NCI-H446 (cell line): Measurements from ENCODE around the gene CASD1.

Experiments used
- DNase-seq, 2 experiments: peaks; one replicate each; lab custom pipeline; 2025; lab: John Stamatoyannopoulos, UW

Gene CASD1

DNA sequence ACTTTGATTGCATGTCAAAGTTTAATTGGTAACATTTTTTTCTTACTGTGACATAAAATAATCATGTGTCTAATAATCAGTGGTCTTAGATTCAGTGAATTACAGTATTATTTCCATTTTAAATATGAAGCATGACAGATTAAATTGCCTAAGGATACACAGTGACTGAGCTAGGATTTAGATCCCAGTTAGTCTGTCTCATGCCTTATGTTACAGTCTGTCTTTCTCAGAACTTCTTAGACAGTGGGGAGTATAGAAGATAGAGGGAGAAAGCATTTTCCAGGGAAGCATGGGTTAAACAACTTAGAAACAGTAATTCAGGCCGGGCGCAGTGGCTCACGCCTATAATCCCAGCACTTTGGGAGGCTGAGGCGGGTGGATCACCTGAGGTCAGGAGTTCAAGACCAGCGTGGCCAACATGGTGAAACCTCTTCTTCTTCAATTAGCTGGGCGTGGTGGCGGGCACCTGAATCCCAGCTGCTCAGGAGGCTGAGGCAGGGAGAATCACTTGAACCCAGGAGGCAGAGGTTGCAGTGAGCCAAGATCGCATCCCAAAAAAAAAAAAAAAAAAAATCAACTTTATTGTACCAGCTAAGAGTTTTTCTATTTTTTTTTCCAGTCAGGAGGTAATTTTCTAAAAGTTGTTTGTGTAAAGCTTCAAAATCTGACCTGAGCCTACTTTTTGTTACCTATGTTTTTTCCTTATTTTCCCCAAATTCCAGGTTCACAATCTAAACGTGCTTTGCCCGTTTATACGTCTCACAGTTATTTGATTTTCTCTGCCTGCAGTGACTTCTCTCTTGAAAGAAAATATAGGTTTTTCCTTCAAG lies 3.3 kb downstream of the CASD1 start:
- no peak for DNase-seq

DNA sequence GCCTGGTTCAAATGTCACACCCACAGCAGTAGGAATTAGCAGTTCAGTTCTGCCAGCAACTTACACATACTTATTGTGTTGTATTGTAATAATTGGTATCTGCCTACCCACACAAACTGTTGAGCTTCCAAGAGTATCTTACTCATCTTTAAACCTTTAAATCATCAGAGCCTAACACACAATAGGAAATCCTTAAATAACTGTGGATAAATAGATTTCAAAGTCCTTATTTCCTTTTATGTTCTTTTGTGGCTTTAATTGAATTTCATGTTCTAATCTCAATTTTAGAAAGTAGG lies 3.9 kb downstream of the CASD1 start:
- peak in 1 of 2 experiments; percentile 7 for DNase-seq

DNA sequence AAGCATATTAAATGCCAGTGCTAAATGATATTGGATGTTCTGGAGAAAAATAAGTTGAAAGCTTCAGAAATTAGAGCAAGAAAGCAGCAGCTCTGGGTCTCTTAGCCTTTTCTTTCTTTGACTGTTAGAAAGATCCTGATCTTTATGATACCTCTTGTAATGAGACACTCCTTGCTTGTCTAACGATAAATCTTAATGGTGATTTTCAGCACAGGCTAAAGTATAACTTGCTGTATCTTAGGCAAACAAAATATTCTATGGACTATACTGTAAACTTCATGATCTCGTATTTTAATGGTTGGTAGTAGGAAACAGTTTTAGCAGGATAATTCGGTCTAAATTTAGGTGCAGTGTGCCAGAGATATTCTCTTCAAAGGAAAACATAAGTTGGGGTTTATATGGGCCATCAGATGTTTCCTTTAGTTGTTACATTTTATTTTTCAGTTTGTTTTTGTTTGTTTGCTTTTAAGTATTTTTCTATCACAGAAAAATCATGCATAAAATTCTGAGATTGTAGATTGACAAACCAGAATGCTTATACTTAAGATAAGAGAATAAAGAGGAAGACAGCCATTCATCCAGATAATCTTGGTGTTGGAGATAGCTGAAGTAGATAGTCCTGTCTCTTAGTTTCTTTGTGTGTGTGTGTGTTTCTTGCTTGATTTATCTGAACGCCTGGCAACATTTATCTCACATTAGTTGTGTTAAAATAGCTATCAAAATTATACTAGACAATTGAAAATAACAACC lies 4.7 kb downstream of the CASD1 start:
- DNase-seq, result peak in 1 of 2 experiments; percentile 4

DNA sequence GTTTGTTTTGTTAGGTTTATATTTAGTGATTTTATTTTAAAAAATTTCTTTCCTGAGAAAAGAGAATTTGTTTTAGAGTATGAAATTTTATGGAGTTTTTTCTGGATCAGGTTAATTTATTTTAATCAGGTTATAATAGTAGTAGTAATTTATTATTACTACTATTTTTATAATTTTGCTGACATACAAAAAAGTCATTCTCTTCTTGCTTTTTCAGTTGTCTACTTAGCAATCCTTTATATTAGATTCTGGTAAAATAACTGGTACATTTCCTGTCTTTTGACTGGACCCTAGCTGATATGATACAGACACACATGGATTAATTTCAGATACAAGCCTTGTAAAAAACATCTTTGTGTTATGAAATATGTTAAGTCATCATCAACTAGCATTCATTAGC lies 5.3 kb downstream of the CASD1 start:
- DNase-seq, result no peak

DNA sequence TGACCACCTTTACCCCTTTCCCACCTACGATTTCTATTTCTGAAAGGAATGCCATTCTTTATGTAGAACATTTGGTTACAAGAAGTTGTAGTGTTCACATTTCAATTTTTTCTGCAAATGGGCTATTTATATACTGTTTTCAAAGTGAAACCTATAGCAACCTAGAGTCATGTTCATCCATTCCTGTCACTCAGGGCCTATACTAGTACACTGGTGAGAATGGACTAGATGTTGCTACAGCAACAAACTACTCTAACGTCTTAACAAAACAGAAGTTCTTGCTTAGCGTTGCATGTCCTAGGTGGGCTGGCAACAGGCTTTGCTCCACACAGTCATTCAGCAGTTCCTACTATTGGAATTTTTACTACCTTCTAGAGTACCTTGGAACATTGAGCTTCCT lies 16.3 kb downstream of the CASD1 start:
- no peak for DNase-seq

DNA sequence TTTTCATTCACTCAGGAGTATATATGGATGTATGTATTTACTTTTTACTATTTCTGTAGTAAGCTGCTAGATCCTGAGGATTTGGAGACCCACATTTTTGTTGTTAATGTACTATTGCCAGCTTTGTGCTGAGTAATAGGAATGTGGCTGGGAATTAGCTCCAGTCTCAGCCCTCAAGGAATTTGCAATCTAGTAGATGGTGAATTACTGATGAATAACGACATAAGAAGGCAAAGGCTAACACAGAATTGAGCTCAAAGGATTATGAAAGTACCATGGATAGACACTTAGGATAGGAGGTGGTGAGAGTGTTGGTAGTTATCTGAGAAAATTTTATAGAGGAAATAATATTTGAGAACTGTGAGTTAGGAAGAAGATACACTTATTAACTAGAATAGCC lies 19.9 kb downstream of the CASD1 start:
- no peak for DNase-seq

DNA sequence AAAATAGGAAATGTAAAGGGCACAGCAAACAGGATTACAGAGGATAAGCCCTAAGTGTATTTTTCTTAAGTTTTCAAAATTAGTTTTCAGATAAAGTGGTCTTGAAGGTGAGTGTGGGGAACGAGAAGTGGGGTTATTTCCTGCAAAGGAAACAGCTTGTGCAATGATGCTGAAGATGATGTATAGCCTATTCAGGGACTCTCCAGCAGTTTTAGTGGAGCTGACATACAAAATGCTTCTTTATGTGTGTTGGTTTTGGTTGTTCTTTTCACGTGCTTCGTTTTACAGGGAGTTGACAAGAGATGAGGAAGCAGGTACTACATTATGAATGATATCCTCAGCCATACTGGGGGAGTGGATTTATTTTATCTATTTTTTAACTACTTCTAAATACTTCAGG lies 20.5 kb downstream of the CASD1 start:
- no peak for DNase-seq

DNA sequence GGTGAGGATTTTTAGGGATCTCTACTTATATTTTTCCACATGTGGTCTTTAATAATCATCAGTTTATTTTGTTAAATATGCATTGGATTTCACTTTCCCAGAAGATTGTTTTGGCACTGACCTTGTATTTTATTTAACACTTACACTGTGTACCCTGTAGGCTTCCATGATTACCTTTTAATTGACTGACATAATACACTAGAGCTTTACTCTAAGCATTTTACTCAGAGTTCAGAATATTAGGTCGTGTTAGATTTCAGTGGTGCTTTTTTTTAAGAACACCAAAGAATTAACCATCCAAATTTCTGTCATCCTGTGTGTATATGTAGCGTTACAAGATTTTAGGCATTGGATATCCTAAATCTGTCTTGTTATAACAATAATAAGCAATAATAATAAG lies 23.1 kb downstream of the CASD1 start:
- DNase-seq, result no peak

DNA sequence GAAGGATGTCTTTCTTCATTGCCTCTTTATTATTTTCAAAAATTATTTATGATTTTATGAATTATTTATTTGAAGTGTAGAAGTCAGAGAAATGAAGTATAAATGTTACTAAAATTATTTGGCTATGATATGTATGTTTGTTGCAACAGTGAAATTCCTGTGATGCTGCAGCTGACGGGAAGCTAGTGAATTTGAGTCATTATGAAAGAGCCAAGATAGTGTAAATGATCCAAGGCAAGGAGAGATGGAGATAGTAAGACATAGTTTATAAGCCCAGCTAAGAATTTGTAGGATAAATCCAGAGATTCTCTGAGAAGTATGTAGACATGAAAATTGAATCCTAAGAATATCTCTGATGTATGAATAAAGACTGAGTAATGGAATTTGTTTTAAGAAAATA lies 30.8 kb downstream of the CASD1 start:
- no peak for DNase-seq

DNA sequence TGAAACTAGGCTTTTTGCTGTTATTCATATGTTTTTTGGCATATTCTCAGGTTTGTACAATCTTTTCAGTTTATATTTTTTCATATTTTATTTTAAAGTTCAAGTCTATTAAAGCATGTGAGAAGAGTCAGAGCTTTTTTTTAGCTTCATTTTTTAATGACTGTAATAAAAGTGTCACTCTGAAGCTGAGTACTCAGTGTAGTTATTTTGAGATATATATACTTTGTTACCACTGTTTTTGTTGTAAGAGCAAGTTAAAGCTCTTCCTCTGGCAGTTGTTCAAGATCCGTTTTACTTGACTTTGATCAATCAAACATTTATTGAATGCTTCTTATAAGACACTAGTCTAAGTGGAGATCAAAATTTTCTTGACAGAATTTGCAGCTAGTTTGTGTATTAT lies 37.5 kb downstream of the CASD1 start:
- DNase-seq, result no peak

DNA sequence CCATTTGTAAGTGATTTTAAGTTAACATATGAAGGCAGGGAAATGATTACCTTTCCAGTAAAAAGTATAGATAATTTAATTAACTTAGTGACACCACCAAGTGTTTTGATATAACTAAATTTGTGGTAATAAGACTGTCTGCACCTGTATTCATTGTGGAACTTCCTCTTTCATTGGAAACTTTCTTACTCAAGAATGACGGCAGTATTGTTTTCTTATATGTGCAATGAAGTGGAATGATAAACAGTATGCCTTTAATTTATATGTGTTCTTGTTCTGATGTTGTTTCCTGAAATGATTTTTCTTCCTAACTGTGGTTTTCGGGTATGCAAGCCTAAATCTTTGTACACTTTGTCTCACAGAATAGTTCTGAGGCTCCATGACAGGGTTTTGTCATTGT lies 46.4 kb downstream of the CASD1 start:
- no peak for DNase-seq

DNA sequence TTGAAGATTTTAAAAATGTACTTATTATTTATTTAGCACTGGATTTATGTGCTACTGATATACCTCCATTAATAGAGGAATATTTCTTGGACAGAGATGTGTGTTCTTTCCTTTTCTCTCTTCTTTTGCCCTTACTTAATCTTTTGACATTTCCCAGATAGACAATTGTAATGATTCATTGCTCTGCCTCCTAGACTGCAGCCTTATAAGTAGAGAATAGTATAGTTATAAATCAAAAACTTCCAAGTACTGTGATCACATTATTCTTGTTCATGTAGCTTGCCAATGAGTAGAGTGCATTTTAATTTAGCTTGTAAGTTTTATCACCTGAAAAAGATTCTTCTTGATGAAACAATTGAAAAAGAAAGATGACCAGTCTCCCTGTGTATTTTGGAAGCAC lies 47.6 kb downstream of the CASD1 start:
- no peak for DNase-seq

DNA sequence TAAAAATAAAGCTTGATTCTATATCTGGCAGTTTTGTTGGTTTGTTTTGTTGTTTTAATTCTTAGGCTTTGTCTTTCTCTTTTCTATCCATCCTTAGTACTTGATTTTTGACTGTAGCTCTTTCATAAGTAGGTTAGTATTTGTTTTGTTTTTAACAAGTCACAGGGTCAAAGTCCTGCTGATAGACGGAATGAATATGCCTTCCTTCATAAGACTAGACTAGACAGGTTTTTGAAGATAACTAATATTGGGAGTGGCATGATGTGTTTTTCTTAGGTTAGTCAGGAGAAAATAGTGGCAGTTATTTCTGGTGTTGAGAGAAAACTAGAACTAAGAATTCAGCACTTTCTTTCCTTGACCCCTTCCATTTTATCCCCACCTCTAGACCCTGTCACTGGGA lies 50.4 kb downstream of the CASD1 start:
- DNase-seq, result no peak

DNA sequence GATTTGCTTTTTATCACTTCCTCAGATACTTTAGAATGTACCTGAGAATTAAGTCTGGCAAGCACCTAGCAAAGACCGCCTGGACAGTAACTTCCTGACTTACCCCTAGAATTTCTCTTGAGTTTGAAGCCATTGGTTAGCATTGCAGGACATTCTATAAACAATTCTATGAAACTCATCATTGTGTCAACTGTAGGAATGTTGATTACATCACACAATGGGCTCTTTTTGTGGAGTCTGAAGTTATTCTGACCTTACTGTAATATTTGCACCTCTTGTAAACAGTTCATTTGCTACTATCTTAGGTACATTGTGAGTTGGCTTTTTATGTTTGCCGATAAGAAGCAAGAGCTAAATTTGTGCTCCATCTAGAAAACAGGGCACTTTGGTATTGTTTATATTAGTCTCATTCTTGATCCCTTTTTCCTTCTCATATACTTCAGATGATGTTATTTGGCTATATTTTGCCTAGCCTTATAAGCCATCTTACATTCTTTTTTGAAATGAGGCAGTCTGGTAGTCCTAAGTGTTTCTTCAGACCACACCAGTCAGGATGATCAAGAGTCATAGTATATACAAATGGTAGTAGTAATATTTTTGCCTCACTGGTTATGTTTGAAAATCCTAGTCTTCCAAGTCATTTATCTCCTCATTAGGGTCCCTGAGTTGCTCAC lies 52.4 kb downstream of the CASD1 start:
- no peak for DNase-seq

DNA sequence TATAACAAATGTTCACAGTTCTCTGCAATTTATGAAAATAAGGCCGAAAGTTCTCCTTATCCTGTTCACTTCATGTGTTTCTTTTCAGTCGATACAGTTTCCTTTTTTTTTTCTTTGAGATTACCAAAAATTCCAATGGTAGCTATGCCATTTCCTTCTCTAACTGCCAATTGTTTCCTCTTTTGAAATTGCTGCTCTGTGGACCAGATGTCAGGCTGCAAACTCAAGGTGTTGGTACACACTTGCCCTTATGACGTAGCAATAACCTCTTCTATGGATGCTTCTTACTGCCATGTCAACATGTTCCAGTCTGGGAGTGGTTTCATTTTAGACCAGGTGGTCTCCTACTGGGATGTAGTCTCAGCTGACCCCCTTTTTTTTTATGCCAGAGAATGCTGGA lies 52.9 kb downstream of the CASD1 start:
- no peak for DNase-seq

DNA sequence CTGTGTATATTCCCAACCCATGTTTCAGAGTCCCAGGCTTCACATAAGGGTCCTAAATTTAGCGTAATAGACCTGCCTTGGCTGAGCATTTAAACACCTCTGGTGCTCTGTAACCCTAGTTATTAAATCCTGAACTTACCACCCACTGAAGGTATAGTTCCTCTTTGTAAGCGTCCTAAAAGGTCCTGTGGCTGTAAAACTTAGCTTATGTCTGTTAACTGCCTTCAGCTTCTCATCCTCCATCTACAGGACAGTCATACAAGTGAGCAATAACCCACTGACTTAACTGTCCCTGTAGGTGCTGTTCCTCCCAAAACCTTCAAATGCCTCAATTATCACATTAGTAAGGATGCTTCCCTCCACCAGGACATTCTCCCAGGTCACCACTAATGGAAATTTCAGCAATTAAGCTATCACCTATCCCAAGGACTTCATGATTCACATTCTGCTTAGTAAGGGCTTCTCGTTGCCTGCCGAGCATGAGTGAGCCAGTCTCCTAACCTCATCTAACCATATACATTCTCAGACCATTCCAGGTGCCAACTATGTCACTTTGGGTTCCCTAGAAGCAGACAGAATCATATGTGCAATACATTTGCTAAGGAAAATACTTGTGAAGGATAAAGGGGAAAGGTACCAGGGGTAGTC lies 55.8 kb downstream of the CASD1 start:
- no peak for DNase-seq

DNA sequence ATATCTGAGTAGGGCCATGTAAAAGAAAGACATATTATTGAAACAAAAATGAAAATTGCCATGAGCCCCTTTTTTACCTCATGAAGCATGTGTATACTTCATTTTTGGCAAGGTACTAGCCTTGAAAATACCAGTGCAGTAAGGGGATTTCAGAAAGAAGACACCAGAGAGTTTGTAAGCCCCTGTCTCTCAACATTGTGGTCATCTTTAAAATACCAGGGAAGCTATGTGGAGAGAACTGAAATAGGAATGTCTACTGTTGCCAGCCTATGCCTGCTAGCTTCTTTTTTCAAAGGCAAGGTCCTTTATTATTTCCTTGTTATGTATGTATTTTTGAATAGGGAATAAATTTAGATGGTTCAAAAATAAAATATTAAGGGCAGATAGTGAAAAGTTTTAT lies 57.8 kb downstream of the CASD1 start:
- DNase-seq, result no peak

DNA sequence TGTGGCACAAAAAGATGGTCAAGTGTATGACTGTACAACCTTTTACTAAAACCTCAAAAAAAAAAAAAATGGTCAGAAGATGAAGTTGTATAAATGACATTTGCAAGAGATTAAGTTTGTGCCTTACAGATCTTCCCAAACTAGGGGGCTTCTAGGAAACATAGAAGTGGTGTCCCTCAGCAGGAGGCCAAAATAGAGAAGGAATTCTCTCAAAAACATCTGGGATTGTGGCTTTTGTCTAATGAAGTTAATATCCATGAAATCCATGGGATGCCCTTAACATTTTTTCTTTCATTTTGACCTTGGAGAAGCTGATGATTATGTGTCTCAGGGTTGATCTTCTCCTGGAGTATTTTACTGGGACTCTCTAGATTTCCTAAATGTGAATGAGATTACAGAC lies 62.2 kb downstream of the CASD1 start:
- no peak for DNase-seq

DNA sequence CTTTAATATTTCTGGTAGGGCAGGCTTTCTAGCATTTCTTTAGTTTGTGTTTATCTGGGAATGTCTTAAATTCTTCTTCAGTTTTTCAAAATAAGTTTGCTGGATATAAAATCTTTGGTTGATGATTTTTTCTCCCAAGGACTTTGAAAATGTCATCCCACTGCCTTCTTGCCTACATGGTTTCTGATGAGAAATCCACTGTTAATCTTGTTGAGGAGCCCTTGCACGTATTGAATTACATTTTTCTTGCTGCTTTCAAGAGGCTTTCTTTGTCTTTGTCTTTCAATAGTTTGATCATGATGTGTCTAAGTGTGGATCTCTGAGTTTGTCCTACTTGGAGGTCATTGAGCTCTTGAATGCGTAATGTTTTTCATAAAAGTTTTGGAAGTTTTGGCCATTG lies 66.0 kb downstream of the CASD1 start:
- DNase-seq, result no peak

DNA sequence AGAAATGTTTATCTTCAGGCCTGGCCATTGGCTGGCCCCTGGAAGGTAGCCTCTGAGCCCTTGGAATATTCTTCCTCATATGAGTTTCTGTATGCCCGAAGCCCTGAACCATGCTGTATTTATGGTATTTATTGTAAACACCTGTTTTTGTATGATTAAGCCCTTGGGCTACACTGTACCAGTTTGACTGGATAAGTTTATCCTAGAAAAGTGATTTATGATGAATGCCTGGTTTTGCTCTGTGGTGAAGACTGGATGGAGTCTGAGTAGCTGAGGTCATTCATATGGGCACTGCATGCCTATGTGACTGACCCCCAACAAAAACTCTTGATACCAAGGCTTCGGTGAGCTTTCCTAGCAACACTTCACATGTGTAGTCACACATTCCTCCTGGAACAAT lies 66.7 kb downstream of the CASD1 start:
- DNase-seq, result no peak

DNA sequence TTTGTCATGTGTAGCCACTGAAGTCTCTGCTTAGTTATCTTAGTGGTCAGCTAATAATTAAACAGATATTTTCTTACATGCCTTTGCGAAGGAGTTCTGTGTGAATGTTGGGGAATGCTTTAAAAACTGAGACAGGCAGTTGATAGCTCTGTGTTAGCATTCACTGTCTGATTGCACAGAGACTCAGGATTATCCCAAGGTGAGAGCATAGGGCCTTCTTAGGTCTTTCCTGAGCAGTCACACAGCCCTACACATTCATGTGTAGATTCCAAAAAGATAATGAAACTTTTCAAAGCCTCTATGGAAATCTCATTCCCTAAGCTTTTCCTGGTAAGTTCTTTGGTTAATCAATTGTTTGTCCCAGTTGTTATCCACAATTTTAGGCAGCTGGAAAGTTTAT lies 67.7 kb downstream of the CASD1 start:
- no peak for DNase-seq

DNA sequence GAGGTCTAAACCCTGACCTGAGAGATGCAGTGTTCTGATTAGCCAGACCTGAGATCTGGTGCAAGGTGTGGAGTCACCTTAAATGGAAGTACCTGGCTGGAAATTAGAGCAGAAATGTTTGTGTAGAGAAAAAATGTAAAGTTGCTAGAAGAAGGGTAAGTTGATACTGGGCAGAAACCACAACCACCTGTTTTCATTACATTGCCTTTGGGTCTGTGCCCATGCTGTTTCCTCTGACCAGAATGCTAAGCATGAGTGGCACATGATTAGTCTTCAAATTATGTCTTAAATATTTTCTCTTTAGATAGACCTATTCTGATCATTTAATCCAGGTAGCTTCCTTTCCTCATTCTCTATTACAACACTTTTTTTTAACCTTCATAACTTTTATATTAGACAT lies 69.0 kb downstream of the CASD1 start:
- DNase-seq, result no peak

DNA sequence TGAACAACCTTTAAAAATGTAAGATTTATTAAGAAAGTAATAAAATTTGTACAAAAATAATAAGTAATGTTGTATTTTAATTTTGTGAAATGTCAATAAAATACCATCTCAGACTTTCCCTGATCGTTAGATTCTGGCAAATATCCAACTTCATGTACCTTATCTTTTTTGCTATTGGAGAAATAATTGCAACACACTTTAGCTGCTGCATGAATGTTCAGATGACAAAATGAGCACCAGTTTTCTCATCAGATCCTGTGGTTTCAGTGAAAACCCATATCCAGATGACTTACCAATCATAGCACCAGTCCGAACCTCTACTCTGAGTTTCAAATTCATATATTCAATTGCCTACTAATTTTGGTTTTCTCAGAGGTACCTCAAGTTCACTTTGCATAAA lies 69.9 kb downstream of the CASD1 start:
- DNase-seq, result no peak
